Stimulated activated CD4-positive, alpha-beta T cell treated with anti-CD3 and anti-CD28 coated beads, Interleukin-12 subunit alpha, Interleukin-12 subunit beta, amount 100 ng/mL, for 24 hours (primary cell): ENCODE data around the gene EFNA4.

Experiments
- DNase-seq, 2 experiments: peaks; one replicate each; pipeline ENCODE4 v3.0.0-alpha.2; 2020; ENCODE audit warnings: low read depth in 2 of 2

Gene EFNA4, protein sequence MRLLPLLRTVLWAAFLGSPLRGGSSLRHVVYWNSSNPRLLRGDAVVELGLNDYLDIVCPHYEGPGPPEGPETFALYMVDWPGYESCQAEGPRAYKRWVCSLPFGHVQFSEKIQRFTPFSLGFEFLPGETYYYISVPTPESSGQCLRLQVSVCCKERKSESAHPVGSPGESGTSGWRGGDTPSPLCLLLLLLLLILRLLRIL

DNA sequence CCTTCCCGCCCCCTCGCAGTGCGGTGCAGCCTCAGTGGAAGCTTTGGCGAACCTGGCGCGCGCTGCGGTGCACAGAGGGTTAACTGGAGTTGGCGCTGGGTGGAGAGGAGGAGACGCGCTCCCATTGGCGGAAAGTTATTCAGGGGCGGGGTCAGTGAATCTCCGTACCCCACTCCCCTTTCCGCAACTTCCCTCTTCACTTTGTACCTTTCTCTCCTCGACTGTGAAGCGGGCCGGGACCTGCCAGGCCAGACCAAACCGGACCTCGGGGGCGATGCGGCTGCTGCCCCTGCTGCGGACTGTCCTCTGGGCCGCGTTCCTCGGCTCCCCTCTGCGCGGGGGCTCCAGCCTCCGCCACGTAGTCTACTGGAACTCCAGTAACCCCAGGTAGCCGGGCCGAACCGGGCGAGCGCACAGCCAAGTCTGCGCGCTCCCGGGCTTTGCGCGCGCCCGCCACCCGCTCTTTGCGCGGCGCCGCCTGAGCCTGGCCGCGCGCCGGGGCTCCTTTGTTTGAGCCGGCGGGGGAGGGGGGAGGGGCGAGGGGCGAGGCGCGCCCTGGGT lies at the start of gene EFNA4:
TSS of gene EFNA4 (plus strand) at position 191 of the 561 bp plus-strand sequence. CDS start at position 275, 84 bp downstream.
- DNase-seq, result peak; percentile 59 to 82

DNA sequence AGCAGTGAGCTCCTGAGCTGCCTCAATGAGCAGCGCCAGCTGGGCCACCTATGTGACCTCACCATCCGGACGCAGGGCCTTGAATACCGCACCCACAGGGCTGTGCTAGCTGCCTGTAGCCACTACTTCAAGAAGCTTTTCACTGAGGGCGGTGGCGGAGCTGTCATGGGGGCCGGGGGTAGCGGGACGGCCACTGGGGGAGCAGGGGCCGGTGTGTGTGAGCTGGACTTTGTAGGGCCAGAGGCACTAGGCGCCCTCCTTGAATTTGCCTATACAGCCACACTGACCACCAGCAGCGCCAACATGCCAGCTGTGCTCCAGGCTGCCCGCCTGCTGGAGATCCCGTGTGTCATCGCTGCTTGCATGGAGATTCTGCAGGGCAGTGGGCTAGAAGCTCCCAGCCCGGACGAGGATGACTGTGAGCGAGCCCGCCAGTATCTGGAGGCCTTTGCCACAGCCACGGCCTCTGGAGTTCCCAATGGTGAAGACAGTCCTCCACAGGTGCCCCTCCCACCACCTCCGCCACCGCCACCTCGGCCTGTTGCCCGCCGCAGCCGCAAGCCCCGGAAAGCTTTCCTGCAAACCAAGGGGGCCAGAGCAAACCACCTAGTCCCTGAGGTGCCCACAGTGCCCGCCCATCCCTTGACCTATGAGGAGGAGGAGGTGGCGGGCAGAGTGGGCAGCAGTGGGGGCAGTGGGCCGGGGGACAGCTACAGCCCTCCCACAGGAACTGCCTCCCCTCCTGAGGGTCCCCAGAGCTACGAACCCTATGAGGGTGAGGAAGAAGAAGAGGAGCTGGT lies 48.6 kb upstream of the EFNA4 start:
- DNase-seq, result no peak

DNA sequence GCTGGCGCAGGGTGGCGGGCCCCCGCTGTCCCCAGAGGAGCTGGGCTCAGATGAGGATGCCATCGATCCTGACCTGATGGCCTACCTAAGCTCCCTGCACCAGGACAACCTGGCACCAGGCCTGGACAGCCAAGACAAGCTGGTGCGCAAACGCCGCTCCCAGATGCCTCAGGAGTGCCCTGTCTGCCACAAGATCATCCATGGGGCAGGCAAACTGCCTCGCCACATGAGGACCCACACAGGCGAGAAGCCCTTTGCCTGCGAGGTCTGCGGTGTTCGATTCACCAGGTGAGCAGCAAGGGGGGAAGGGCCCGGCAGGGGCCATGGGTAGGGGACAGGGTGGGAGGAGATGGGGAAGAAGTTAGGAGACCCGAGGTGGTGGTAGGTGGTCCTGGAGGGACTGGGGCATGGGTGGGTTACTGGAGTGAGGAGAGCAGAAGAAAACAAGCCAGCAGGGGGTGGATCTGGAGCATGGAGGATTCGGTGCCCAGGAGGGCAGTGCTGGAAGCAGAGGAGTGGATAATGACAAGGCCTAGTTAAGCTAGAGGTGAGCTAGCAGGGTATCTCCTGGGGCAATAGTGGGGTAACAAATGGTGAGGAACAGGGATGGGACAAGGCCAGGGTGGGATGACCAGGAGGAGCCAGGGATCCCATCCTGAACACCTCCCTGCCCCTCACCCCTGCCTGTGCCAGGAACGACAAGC lies 47.9 kb upstream of the EFNA4 start:
- DNase-seq, result no peak

DNA sequence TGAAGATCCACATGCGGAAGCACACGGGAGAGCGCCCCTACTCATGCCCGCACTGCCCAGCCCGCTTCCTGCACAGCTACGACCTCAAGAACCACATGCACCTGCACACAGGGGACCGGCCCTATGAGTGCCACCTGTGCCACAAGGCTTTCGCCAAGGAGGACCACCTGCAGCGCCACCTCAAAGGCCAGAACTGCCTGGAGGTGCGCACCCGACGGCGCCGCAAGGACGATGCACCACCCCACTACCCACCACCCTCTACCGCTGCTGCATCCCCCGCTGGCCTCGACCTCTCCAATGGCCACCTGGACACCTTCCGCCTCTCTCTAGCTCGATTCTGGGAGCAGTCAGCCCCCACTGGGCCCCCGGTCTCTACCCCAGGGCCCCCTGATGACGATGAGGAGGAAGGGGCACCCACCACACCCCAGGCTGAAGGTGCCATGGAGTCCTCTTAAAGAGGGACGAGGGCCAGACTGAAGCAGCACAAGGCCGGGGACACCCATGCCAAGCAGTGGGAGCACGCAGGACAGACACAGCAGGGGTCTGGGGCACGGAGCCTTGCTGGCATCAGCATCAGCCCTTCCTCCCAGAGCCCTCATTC lies 47.2 kb upstream of the EFNA4 start:
- DNase-seq, result no peak

DNA sequence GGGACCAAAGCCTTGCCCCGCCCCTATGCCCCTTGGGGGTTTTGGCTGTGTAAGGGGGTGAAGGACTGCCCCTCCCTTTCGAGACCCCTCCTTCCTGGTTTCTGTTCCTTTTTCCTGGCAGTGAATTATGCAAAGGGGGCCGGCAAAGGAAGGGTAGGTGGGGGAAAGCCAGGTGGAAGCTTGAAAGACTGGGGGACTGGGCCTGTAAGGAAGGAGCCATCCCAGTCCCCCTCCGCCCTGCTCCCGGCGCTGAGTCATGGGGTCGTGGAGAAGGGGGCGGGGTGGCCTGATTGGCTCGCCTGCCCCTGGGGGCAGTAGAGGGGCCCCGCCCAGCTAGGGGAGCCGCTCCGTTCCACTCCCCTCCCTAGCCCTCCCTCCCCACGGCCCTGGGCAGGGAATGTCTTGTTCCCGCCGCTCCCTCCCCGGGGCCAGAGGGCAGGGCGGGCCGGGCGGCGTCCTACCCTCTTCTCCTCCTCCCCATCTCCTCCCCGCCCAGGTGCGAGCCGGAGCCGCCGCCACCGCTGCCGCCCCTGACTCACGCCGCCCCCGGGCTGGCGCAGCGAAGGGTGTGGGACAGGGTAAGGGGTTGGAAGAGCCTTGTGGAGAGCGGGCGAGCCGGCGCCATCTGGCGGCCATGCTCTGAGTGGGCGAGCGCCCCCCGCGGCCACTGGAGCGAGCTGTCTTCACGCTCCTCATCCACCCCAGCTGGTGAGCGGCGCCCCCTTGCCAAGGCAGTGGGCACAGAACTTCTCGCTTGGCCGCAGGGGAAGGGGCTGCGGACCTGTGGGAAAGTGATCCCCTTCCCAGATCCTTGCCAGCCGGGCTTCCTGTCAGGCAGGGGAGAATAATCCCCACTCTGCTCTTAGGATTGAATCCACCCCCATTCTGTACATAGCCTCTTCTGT lies 46.2 kb upstream of the EFNA4 start:
- peak; percentile 83 to 87 for DNase-seq

DNA sequence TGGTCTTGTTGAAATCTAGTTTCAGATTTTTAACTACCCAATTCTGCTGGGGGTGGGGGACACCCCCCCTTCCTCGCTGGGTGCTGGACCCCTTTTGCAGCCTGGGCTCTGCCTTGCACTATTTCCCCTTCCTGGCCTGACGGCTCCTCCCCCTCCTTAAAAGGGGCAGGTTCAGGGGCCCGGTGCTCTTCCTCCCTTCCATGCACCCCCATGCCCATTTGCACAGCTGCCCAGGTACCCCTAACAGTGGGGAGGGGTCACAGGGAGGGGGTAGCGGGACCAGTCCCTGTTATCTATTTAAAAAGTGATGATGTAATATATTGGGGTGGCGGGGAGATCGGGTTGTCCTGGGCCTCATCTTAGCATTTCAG lies 45.6 kb upstream of the EFNA4 start:
- no peak for DNase-seq

DNA sequence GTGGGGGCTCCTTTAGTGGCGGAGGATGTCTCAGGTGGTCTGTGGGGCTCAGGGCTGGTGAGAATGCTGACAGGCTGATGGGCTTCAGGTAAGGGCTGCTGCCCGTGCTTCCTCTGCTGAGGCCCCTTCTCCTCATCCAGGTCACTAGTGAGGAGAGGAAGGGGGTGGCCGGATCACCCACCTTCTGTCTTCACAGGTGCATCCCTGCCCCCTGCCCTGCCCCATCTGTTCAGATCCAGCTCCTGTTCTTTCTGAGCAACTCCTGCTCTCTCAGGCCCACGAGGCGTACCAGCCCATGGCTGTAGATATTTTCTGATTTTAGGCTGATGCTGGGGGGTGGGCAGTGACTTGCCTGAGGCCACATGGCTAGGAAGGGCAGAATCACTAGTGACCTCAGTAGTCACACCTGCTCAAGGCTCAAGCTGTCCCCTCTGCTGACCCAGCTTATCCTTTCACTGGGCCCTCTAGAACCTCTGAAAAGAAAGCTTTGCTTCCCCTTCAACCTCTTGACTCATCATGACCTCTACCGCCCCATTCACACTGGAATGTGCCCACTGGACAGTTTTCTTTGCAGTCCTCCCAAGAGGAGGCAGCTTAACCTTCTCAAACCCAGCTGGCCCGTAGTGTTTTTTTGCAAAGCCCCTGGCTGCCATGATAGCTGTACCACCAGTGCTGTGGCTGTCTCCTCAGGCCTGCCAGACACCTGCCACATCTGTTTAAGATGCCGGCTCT lies 44.8 kb upstream of the EFNA4 start:
- DNase-seq, result no peak

DNA sequence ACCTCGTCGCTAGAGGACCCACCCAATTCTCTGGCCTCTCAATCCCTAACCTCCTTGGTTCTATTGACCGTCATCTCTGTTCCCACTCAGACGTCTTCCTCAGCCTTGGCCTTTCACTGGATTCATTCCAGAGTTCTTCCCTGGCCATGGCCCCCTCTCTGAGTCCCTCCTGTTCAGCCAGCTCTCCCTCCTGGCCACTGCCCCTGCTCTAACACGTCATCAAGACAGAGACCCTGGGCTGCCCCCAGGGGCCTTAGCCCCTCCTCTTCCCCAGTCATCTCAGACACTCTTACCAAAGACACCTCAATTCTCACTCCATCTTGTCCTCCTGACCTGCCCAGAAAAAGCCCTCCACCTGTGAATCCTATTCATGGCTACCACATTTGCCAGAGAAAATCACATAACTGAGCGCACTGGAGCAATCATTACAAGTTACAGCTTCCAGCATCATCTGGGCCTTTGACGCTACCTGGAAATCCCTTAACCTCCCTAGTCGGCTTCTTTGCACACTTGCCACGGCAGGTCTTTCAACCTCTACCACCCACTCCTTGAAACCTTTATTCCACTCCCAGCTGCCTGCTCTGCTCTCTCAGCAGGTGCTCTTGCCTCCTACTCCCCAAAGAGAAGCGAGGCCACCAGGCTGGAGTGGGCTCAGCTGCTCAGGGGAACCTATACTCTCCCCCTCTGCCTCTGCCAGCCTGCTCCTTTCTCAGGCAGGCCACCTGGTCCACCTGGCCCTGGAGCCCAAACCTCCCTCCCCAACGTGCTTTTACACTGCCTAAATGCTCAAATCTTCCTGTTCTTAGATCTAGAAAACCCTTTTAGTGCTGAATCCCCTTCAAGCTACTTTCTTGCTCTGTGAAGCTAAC lies 43.9 kb upstream of the EFNA4 start:
- no peak for DNase-seq

DNA sequence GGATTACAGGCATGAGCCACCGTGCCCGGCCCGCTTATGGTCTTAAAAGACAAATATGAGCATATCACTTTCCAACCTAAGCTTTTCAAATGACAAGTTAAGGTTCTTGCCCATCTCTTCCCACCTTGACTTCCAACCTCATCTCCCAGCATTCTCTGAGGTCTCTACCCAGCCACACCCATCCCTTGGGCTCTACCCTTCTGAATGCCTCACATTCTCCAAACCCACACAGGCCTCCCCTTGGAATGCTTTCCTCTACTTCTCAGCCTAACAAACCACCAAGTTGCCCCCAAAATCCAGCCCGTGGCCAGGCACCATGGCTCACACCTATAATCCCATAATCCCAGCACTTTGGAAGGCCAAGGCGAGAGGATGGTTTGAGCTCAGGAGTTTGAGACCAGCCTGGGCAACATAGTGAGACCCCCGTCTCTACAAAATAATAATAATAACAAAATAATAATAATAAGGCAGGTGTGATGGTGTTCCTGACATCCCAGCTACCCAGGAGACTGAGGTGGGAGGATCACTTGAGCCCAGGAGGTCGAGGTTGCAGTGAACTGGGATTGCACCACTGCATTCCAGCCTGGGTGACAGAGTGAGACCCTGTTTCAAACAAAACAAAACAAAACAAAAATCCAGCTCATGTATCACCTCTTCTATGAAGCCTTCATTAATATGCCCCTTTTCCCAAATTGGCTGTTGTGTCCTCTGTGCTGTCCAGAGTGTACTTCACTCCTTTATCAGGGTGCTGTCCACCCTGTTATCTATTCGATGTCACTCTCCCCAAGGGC lies 41.2 kb upstream of the EFNA4 start:
- no peak for DNase-seq

DNA sequence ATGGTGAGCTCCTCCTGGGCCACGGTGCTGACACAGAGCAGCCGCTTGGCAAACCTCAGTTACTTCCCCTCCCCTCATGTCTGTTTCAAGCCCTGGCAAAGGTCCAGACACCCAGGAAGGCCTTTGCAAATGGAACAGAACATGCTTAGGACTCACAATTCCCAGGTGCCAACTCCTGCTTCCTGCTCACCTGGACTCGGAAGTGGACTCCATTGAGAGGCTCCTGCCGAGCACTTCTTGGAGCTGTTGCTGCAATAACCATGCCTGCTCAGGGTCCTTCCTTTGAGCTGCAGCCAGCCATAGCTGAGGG lies 40.7 kb upstream of the EFNA4 start:
- no peak for DNase-seq

DNA sequence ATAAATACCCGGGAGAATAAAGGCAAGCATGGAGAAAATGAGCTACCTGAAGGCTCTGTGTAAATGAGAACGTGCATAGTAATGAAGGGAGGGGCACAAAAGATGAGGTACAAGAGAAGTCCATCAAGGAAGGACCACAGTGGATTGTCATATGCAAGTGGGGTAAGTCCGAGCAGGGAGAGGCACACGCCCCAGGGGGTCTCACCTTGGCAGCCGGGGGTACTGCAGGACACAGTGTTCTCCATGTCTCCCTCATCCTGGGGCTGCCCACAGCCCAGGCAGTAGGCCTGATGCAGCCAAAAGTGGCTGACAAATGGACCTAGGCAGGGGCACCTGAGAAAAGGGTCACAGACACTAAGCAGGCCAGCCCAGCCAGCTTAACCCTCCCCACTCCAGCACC lies 39.9 kb upstream of the EFNA4 start:
- no peak for DNase-seq

DNA sequence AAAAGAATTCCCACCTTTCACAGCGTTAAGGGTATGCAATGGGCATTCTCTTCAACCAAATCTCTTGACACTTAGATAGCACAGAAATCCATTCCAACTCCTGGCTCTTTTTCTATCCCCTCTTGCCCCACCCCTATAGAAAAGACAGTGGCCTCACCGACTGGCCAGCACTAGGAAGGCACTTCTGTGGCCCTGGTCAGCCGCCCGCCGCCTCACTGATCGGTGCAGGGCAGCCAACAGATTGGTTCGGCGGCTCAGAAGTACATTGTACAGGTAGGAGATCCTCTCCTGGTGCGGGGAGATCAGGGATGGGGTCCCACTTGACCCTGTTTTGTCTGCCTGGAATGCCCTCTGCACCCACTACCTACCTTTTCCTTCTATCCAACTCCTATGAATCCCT lies 39.2 kb upstream of the EFNA4 start:
- no peak for DNase-seq

DNA sequence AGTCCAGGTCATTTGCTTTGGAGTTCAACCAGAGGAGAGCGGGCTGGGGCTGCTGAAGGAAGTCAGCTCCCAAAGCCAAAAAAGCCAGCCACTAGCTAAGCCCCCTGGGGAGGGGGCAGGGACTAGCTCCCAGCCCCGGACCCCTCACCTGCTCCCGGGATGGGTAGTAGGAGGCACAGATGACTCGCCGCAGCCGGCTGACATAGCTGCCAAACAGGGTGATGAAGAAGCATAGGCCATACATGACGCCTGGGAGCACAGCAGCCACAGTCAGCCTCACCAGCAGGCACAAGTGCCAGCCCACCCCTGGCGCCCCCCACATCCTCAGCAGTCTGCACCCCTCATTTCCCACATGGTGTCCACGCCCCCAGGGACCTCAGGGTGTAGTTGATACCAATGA lies 37.4 kb upstream of the EFNA4 start:
- no peak for DNase-seq

DNA sequence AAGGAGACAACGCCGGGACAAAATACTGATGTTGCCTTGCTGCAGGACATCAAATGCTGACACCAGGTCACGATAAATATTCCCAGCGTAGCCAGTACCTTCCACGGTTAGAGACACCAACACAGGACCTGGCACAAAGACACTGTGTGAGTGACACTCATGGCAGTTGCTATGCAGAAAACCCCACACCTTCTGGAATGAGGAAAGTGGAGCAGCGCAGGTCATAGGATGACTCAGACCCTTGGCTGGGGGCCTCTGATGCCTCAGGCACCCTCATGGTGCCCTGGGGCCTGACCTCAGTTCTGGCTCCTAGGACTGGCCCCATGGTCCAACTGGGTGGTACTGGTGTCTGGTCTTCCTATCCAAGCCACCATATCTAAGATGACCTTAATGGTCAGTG lies 37.0 kb upstream of the EFNA4 start:
- DNase-seq, result no peak

DNA sequence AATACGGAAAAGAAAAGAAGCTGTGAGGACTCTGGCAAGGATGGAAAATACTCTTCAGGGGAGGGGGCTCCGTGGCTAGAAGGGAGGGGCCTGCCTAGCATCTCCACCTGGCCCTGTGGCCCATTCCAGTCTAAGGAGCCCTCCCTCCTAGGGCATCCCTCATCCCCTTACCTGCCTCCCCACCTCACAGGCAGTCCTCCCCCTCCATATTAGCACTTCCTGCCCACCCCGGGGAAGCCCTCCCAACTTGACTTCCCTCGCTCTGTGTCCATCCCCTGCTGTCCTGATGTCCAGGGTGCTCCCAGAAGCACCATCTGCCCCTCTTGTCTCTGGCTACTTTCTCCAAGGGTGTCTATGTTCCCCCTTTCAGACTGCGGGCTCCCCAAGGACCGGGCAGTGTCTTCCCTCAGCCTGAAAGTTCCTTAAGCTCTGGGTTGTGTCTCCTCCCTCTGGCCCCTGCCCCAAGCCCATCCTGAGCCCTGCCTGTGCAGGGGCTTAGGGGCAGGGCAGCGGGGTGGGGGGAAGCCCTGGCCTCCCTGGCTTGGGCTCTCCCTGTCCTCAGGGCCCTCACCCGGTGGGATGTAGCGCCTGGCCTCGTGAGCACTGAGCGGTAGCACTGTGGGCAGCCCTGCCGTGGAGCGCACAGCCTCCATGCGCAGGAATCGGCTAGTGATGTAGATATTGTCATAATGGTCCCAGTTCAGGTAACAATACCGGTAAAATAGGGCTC lies 33.9 kb upstream of the EFNA4 start:
- no peak for DNase-seq

DNA sequence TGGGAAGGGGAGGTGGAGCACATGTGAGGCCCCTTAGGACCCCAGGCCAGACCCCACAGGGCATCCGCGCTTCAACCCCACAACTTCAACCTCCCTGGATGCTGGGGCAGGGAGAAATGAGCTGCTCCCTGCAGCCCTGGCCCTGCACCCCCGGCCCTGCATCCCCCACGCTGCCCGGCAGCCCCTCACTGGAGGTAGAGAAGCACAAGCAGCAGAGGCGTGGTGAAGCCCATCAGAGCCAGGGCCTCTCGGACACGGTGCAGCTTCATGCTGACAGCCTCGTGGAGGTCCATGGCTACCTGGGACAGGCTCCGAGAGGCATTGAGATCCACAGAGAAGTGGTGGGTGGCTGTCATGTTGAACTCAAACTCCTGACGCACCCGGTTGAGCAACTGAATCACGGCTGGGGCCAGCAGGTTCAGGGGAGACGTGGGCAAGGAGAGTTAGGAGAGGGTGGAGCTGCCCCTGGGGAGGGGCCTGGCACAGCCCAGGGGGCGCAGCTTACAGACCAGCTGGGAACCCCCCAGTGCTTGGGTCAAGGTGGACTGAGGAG lies 33.2 kb upstream of the EFNA4 start:
- DNase-seq, result no peak

DNA sequence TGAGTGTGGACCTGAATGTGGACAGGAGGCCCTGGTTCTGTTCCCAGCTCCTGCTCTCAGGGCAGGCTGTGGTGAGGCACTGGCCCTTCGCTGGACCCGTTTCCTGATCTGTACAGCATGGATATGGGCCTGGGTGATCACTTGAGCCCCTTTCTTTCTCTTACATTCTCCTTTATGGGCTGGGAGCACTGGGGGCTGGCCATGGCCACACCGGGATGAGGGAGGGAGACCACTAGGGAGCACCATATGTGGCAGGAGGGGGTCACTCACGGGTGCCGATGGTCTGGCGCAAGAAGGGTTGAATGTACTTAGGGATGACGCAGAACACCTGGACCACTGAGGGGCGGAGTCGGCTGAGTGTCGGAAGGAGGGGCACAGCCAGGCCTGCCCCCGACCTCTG lies 32.6 kb upstream of the EFNA4 start:
- DNase-seq, result no peak

DNA sequence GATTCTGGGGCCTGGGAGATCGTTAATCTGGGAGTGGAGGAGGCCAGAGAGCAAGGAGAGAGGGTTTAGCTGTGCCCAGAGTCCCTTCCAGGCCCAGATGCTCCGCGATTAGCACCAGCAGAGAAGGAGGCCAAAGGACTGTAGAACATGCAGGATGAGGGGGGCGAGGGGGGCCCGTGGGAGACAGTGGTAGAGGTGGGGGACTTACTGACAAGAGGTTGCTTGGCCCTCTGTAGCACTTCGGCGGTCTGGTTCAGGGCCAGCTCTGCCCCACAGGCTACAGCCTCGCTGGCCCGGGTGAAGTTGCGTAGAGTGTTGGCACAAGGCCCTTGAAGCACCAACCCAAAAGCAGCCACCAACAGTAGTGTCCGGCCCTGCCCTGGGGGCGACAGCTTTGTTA lies 30.7 kb upstream of the EFNA4 start:
- DNase-seq, result no peak
